ENCODE measurements around the gene GSK3B.

- TF ChIP-seq CTCF (IDR thresholded peaks at IDR 0.05) (no peak), EP300 (IDR thresholded peaks at IDR 0.05) (no peak), POLR2AphosphoS5 (IDR thresholded peaks at IDR 0.05) (no peak)
Measured at GRCh38 chr3:119808244-119808643, 286.0 kb downstream of the GSK3B start.

Data from stomach (tissue), 4 donors.